H9 (cell line): ENCODE measurements around the gene HRH1. TPM values are rescaled to one million over a fixed set of nuclear protein-coding genes. Genes with fewer than 3 reads are reported as not detected.

Experiments
- DNase-seq: peaks from one replicate; pipeline ENCODE4 v3.0.0-alpha.2; 2017
- H2AFZ ChIP-seq: one replicate; pipeline ENCODE4 v1.6.1; 2013; ENCODE audit warnings: mild to moderate bottlenecking, low read length, control low read depth, moderate library complexity
- H2AK5ac ChIP-seq: 2 replicates; pipeline ENCODE4 v1.6.1; 2013; ENCODE audit warnings: low read length, control low read depth, mixed read lengths; ENCODE audit not compliant: insufficient read length
- H2BK120ac ChIP-seq: one replicate; pipeline ENCODE4 v1.6.1; 2013; ENCODE audit warnings: low read depth, mild to moderate bottlenecking, low read length, control low read depth, inconsistent platforms; ENCODE audit not compliant: poor library complexity, severe bottlenecking
- H2BK12ac ChIP-seq: 2 replicates; pipeline ENCODE4 v1.6.1; 2013; ENCODE audit warnings: low read length, control low read depth, mixed read lengths, low read depth; ENCODE audit not compliant: insufficient read length
- H2BK15ac ChIP-seq: 2 replicates; pipeline ENCODE4 v1.6.1; 2013; ENCODE audit warnings: low read depth, low read length, control low read depth
- H2BK20ac ChIP-seq: one replicate; pipeline ENCODE4 v1.6.1; 2013; ENCODE audit warnings: low read depth, mild to moderate bottlenecking, low read length, control low read depth, inconsistent platforms; ENCODE audit not compliant: poor library complexity, severe bottlenecking
- H2BK5ac ChIP-seq: 2 replicates; pipeline ENCODE4 v1.6.1; 2013; ENCODE audit warnings: low read length, control low read depth, mixed read lengths; ENCODE audit not compliant: insufficient read length
- H3K14ac ChIP-seq: 2 replicates; pipeline ENCODE4 v1.6.1; 2013; ENCODE audit warnings: low read length, control low read depth; ENCODE audit not compliant: insufficient read depth
- H3K18ac ChIP-seq: 2 replicates; pipeline ENCODE4 v1.6.1; 2013; ENCODE audit warnings: low read depth, mild to moderate bottlenecking, mixed read lengths, low read length, control low read depth; ENCODE audit not compliant: insufficient read length
- H3K23ac ChIP-seq: 2 replicates; pipeline ENCODE4 v1.6.1; 2013; ENCODE audit warnings: low read length, control low read depth, mixed read lengths, low read depth; ENCODE audit not compliant: insufficient read length
- H3K23me2 ChIP-seq: 2 replicates; pipeline ENCODE4 v1.6.1; 2013; ENCODE audit warnings: low read depth, mild to moderate bottlenecking, mixed read lengths, low read length, control low read depth; ENCODE audit not compliant: insufficient read length, poor library complexity, severe bottlenecking
- H3K27ac ChIP-seq: 2 replicates; pipeline ENCODE4 v1.5.1; 2013; ENCODE audit warnings: low read length, control low read depth, mixed read lengths, low read depth; ENCODE audit not compliant: insufficient read length
- H3K27me3 ChIP-seq: 2 replicates; pipeline ENCODE4 v1.6.1; 2013; ENCODE audit warnings: low read length, control low read depth, inconsistent platforms; ENCODE audit not compliant: insufficient read depth
- H3K4ac ChIP-seq: 2 replicates; pipeline ENCODE4 v1.6.1; 2013; ENCODE audit warnings: low read depth, mild to moderate bottlenecking, control low read depth, inconsistent platforms, low read length, moderate library complexity
- H3K4me1 ChIP-seq: 2 replicates; pipeline ENCODE4 v1.6.1; 2013; ENCODE audit warnings: low read length, control low read depth, inconsistent platforms; ENCODE audit not compliant: insufficient read depth
- H3K4me2 ChIP-seq: 2 replicates; pipeline ENCODE4 v1.6.1; 2013; ENCODE audit warnings: low read length, control low read depth, mixed read lengths; ENCODE audit not compliant: insufficient read length, insufficient read depth
- H3K56ac ChIP-seq: 2 replicates; pipeline ENCODE4 v1.6.1; 2013; ENCODE audit warnings: low read depth, mild to moderate bottlenecking, mixed read lengths, low read length, control low read depth; ENCODE audit not compliant: insufficient read length
- H3K79me1 ChIP-seq: 2 replicates; pipeline ENCODE4 v1.6.1; 2013; ENCODE audit warnings: low read depth, mild to moderate bottlenecking, moderate library complexity, low read length, control low read depth, inconsistent platforms; ENCODE audit not compliant: insufficient read depth, poor library complexity, severe bottlenecking
- H3K79me2 ChIP-seq: 2 replicates; pipeline ENCODE4 v1.6.1; 2013; ENCODE audit warnings: low read length, control low read depth, inconsistent platforms; ENCODE audit not compliant: insufficient read depth
- H3K9ac ChIP-seq: 2 replicates; pipeline ENCODE4 v1.6.1; 2013; ENCODE audit warnings: low read length, control low read depth, mixed read lengths; ENCODE audit not compliant: insufficient read length; ENCODE audit errors: extremely low read depth
- H3K9me3 ChIP-seq: one replicate; pipeline ENCODE4 v1.6.1; 2013; ENCODE audit warnings: low read depth, low read length, inconsistent platforms; ENCODE audit not compliant: control insufficient read depth
- H3T11ph ChIP-seq: one replicate; pipeline ENCODE4 v1.6.1; 2013; ENCODE audit warnings: mild to moderate bottlenecking, low read length, control low read depth, inconsistent platforms
- H4K20me1 ChIP-seq: one replicate; pipeline ENCODE4 v1.6.1; 2013; ENCODE audit not compliant: control insufficient read depth, insufficient read length, insufficient read depth
- H4K5ac ChIP-seq: 2 replicates; pipeline ENCODE4 v1.6.1; 2013; ENCODE audit warnings: low read depth, mild to moderate bottlenecking, mixed read lengths, low read length, control low read depth; ENCODE audit not compliant: insufficient read length
- H4K8ac ChIP-seq: replicated peaks from 2 replicates; pipeline ENCODE4 v1.6.1; 2013; ENCODE audit warnings: low read length, control low read depth, mixed read lengths, low read depth; ENCODE audit not compliant: insufficient read length
- H4K91ac ChIP-seq: 2 replicates; pipeline ENCODE4 v1.6.1; 2013; ENCODE audit warnings: low read depth, mild to moderate bottlenecking, moderate library complexity, mixed read lengths, low read length, control low read depth; ENCODE audit not compliant: insufficient read length
- H3K27ac Mint-ChIP-seq, 3 experiments: 2 replicates in 2 of 3; 3 replicates in 1 of 3; pipeline ENCODE4 v1.8.0; 2020 to 2021; ENCODE audit warnings: mixed read lengths in 3 of 3, mild to moderate bottlenecking in 1 of 3, moderate library complexity in 1 of 3
- H3K27me3 Mint-ChIP-seq: 2 replicates; pipeline ENCODE4 v1.8.0; 2021; ENCODE audit warnings: low read depth, mild to moderate bottlenecking, moderate library complexity, mixed read lengths
- H3K36me3 Mint-ChIP-seq, 3 experiments: 2 replicates in 2 of 3; 3 replicates in 1 of 3; pipeline ENCODE4 v1.8.0; 2020 to 2021; ENCODE audit warnings: low read depth in 3 of 3, mixed read lengths in 3 of 3; ENCODE audit not compliant: insufficient read depth in 1 of 3
- H3K4me1 Mint-ChIP-seq, 2 experiments: 2 replicates each; pipeline ENCODE4 v1.8.0; 2020; ENCODE audit warnings: mixed read lengths in 2 of 2
- H3K4me3 Mint-ChIP-seq, 2 experiments: 2 replicates in 1 of 2; 3 replicates in 1 of 2; pipeline ENCODE4 v1.8.0; 2020 to 2021; ENCODE audit warnings: mild to moderate bottlenecking in 2 of 2, mixed read lengths in 2 of 2, moderate library complexity in 1 of 2
- H3K9me3 Mint-ChIP-seq, 2 experiments: 2 replicates in 1 of 2; 3 replicates in 1 of 2; pipeline ENCODE4 v1.8.0; 2020; ENCODE audit warnings: mild to moderate bottlenecking in 2 of 2, mixed read lengths in 2 of 2, moderate library complexity in 1 of 2
- WGBS: extraction: QIAGEN DNeasy Blood & Tissue Kit; methylation state at CpG from one replicate; pipeline ENCODE4 v1.1.7; 2013; ENCODE audit warnings: missing lambda C conversion rate, low lambda C conversion rate, mixed read lengths; ENCODE audit not compliant: insufficient read length; ENCODE audit errors: extremely low coverage; 5-methylcytosine and 5-hydroxymethylcytosine counted together
- total RNA-seq: library from RNA; stranded (reverse); gene quantifications from 2 replicates; pipeline ENCODE4 v1.2.1, GENCODE V29; 2021
- TF ChIP-seq, protein P1 (sequence below): fragments of 200-600 bp; sonication (generic); conservative IDR thresholded peaks from 3 replicates; pipeline ENCODE4 v1.8.0; 2021; ENCODE audit warnings: antibody characterized with exemption, mild to moderate bottlenecking

HRH1 gene
- total RNA-seq, 1 experiment from 2014 or later: 0.74 TPM

DNA sequence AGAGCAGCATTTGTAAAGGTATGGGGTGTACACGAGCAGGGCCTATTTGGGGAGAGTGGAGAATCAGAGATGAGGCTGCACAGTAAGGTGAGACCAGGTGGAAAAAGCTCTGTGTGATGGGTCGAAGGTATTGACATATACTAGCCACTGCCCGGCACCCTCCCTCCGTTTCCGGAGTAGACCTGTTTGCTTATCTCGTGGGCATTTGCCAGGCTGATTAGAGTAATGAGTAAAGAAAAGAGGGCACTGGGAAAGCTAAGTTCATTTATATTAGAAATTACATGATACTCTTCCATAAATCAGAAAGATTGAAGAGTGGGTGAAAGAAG lies 71.7 kb downstream of the HRH1 start:
- Histone ChIP-seq H2BK15ac (no peak overlapping the region), H3K79me1 (no peaks in the 10 kb centered on the region), H3K9ac (no peak overlapping the region), H3T11ph (no peak overlapping the region), H3K27ac (no peak overlapping the region), H3K56ac (no peak overlapping the region), H2AFZ (no peak overlapping the region), H3K4me1 (no peaks in the 10 kb centered on the region), H3K18ac (no peak overlapping the region), H3K79me2 (no peaks in the 10 kb centered on the region), H4K91ac (no peak overlapping the region), H3K9me3 (no peaks in the 10 kb centered on the region), H4K20me1 (no peaks in the 10 kb centered on the region), H3K27me3 (no peaks in the 10 kb centered on the region), H3K23me2 (no peaks in the 10 kb centered on the region), H3K14ac (no peak overlapping the region), H3K4ac (no peak overlapping the region), H2BK20ac (no peak overlapping the region), H2BK12ac (no peak overlapping the region), H2BK5ac (no peak overlapping the region), H3K23ac (no peak overlapping the region), H4K5ac (no peak overlapping the region), H3K4me2 (no peak overlapping the region), H4K8ac (no peak overlapping the region), H2BK120ac (no peak overlapping the region), H2AK5ac (no peak overlapping the region)
- no peak for DNase-seq
- no peaks in the 10 kb centered on the region for H3K9me3 Mint-ChIP-seq
- no CpG with 5 or more reads among the region's 6 CpGs for WGBS
- peaks cover 0 to 5% of the 10 kb centered on the region in 2 experiments; a peak in 2 of 4 replicates for H3K4me1 Mint-ChIP-seq
- H3K36me3 Mint-ChIP-seq: no peaks in the 10 kb centered on the region
- H3K4me3 Mint-ChIP-seq: no peak overlapping the region
- TF ChIP-seq, protein P1, sequence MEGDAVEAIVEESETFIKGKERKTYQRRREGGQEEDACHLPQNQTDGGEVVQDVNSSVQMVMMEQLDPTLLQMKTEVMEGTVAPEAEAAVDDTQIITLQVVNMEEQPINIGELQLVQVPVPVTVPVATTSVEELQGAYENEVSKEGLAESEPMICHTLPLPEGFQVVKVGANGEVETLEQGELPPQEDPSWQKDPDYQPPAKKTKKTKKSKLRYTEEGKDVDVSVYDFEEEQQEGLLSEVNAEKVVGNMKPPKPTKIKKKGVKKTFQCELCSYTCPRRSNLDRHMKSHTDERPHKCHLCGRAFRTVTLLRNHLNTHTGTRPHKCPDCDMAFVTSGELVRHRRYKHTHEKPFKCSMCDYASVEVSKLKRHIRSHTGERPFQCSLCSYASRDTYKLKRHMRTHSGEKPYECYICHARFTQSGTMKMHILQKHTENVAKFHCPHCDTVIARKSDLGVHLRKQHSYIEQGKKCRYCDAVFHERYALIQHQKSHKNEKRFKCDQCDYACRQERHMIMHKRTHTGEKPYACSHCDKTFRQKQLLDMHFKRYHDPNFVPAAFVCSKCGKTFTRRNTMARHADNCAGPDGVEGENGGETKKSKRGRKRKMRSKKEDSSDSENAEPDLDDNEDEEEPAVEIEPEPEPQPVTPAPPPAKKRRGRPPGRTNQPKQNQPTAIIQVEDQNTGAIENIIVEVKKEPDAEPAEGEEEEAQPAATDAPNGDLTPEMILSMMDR: no peak
- H3K27me3 Mint-ChIP-seq: peaks cover 5% of the 10 kb centered on the region
- no peak overlapping the region for H3K27ac Mint-ChIP-seq
